HCT116 (cell line): ENCODE data around the gene ZNF860. TPM values are rescaled to one million over a fixed set of nuclear protein-coding genes. Genes with fewer than 3 reads are reported as not detected.

Experiments used
- ATAC-seq: fragments of 200-7000 bp; cut with Tn5 transposase; 2 replicates; pipeline ENCODE4 v1.9.1; 2020; ENCODE audit warnings: mild to moderate bottlenecking, moderate library complexity
- BruUV-seq: library from RNA; stranded (reverse); fragments of 400-500 nt; replicated peaks from 2 replicates; lab custom pipeline; 2021; lab: Mats Ljungman, UMichigan
- CTCF ChIA-PET: fragments of 300-600 bp; sonication (Branson Sonifier 250); formaldehyde crosslinking; loops from one replicate; lab custom pipeline; 2021; ENCODE audit warnings: antibody characterized with exemption; lab: Charles Lee
- POLR2A ChIA-PET: fragments of 300-600, 350-600 bp; sonication (Branson Sonifier 250); formaldehyde crosslinking; loops from one replicate; lab custom pipeline; 2021; ENCODE audit warnings: antibody characterized with exemption; lab: Charles Lee
- RAD21 ChIA-PET, 2 experiments: fragments of 300-600 bp; sonication (Branson Sonifier 250); formaldehyde crosslinking; loops; one replicate each; lab custom pipeline; 2023; ENCODE audit warnings: low total read pairs in 2 of 2; ENCODE audit not compliant: uncharacterized antibody in 2 of 2, unreplicated experiment in 2 of 2, low non-redundant PET in 1 of 2; lab: Charles Lee
- DNase-seq: peaks from one replicate; pipeline ENCODE4 v3.0.0-alpha.2; 2010; ENCODE audit warnings: low read depth, low spot score
- H2AFZ ChIP-seq: fragments of 200-600 bp; shearing (Covaris generic), sonication (generic); 2 replicates; pipeline ENCODE4 v1.6.1; 2017; ENCODE audit warnings: low read depth, mixed run types, mixed read lengths, antibody characterized with exemption, low read length; ENCODE audit not compliant: poor library complexity, severe bottlenecking
- H3K27ac ChIP-seq: 2 replicates; pipeline ENCODE4 v1.5.1; 2012; ENCODE audit warnings: low read depth, low read length
- H3K27me3 ChIP-seq: fragments of 200-600 bp; sonication (generic); 2 replicates; pipeline ENCODE4 v1.6.1; 2016; ENCODE audit warnings: mixed run types, low read length, mixed read lengths; ENCODE audit not compliant: insufficient read depth
- H3K36me3 ChIP-seq, 2 experiments: fragments of 200-500 bp in 1 of 2; fragments of 200-600 bp in 1 of 2; sonication (Bioruptor generic) in 1 of 2; sonication (generic) in 1 of 2; 2 replicates each; pipeline versions ENCODE4 v1.5.1 to v1.6.1; 2014 to 2016; ENCODE audit warnings: low read length in 2 of 2, inconsistent platforms in 1 of 2, mixed read lengths in 1 of 2, mixed run types in 1 of 2; ENCODE audit not compliant: insufficient read depth in 2 of 2, control insufficient read depth in 1 of 2
- H3K4me1 ChIP-seq, 2 experiments: fragments of 200-600 bp in 1 of 2; sonication (generic) in 1 of 2; 2 replicates each; pipeline versions ENCODE4 v1.5.1 to v1.6.1; 2012 to 2017; ENCODE audit warnings: low read length in 2 of 2, inconsistent platforms in 1 of 2, mild to moderate bottlenecking in 1 of 2, mixed read lengths in 1 of 2, mixed run types in 1 of 2, moderate library complexity in 1 of 2; ENCODE audit not compliant: insufficient read depth in 2 of 2, control insufficient read depth in 1 of 2
- H3K4me2 ChIP-seq: fragments of 200-600 bp; sonication (generic); 2 replicates; pipeline ENCODE4 v1.6.1; 2017; ENCODE audit warnings: mixed run types, low read length, mixed read lengths
- H3K4me3 ChIP-seq, 2 experiments: fragments of 200-600 bp in 1 of 2; sonication (generic) in 1 of 2; replicated peaks in 1 of 2; 2 replicates each; pipeline ENCODE4 v1.5.1; 2011 to 2016; ENCODE audit warnings: low read length in 2 of 2, control low read depth in 1 of 2, low read depth in 1 of 2, mild to moderate bottlenecking in 1 of 2, mixed read lengths in 1 of 2, mixed run types in 1 of 2
- H3K79me2 ChIP-seq: fragments of 200-600 bp; sonication (generic); 2 replicates; pipeline ENCODE4 v1.6.1; 2017; ENCODE audit warnings: mild to moderate bottlenecking, mixed run types, low read length, moderate library complexity, mixed read lengths; ENCODE audit not compliant: insufficient read depth
- H3K9ac ChIP-seq: fragments of 200-600 bp; sonication (generic); 2 replicates; pipeline ENCODE4 v1.6.1; 2016; ENCODE audit warnings: low read length, mixed read lengths
- H3K9me2 ChIP-seq: fragments of 200-600 bp; sonication (generic), shearing (Covaris generic); 2 replicates; pipeline ENCODE4 v1.6.1; 2017; ENCODE audit warnings: mixed run types, mild to moderate bottlenecking, moderate library complexity; ENCODE audit not compliant: insufficient read depth
- H3K9me3 ChIP-seq, 2 experiments: fragments of 200-500 bp in 1 of 2; fragments of 200-600 bp in 1 of 2; sonication (Bioruptor generic) in 1 of 2; sonication (generic) in 1 of 2; 2 replicates each; pipeline ENCODE4 v1.6.1; 2014 to 2017; ENCODE audit warnings: low read length in 2 of 2, mixed read lengths in 2 of 2, inconsistent platforms in 1 of 2, low read depth in 1 of 2, mild to moderate bottlenecking in 1 of 2, mixed run types in 1 of 2, moderate library complexity in 1 of 2; ENCODE audit not compliant: control insufficient read depth in 1 of 2, insufficient read depth in 1 of 2
- H4K20me1 ChIP-seq: fragments of 200-600 bp; sonication (generic), shearing (Covaris generic); 2 replicates; pipeline ENCODE4 v1.6.1; 2017; ENCODE audit warnings: mixed run types, mild to moderate bottlenecking, moderate library complexity; ENCODE audit not compliant: insufficient read depth
- CBX3 ChIP-seq: IDR thresholded peaks from 2 replicates; pipeline ENCODE4 v1.6.1; 2012; ENCODE audit warnings: low read depth
- CEBPB ChIP-seq: IDR thresholded peaks from 2 replicates; pipeline ENCODE4 v1.6.1; 2012; ENCODE audit warnings: low read depth
- EGR1 ChIP-seq: IDR thresholded peaks from 2 replicates; pipeline ENCODE4 v1.6.1; 2012; ENCODE audit warnings: low read depth
- EZH2 ChIP-seq: fragments of 200-600 bp; sonication (generic); IDR thresholded peaks from 2 replicates; pipeline ENCODE4 v1.6.1; 2017; ENCODE audit warnings: antibody characterized with exemption, mixed run types
- FOSL1 ChIP-seq: IDR thresholded peaks from 2 replicates; pipeline ENCODE4 v1.6.1; 2012; ENCODE audit warnings: low read depth
- POLR2A ChIP-seq: IDR thresholded peaks from 2 replicates; pipeline ENCODE4 v1.7.0; 2011; ENCODE audit warnings: borderline replicate concordance; ENCODE audit not compliant: insufficient read depth, insufficient read length; ENCODE audit errors: extremely low read depth
- SIN3A ChIP-seq: IDR thresholded peaks from 2 replicates; pipeline ENCODE4 v1.6.1; 2012; ENCODE audit warnings: low read depth
- SP1 ChIP-seq: IDR thresholded peaks from 2 replicates; pipeline ENCODE4 v1.6.1; 2012; ENCODE audit warnings: low read depth
- SRF ChIP-seq: IDR thresholded peaks from 2 replicates; pipeline ENCODE4 v1.6.1; 2012; ENCODE audit warnings: low read depth
- TCF7L2 ChIP-seq: IDR thresholded peaks from 2 replicates; pipeline ENCODE4 v1.7.0; 2011; ENCODE audit warnings: borderline replicate concordance, inconsistent platforms; ENCODE audit not compliant: insufficient read depth, insufficient read length; ENCODE audit errors: extremely low read depth
- YY1 ChIP-seq: IDR thresholded peaks from 2 replicates; pipeline ENCODE4 v1.6.1; 2011; ENCODE audit warnings: low read length, low read depth, moderate library complexity, mild to moderate bottlenecking; ENCODE audit not compliant: insufficient replicate concordance; ENCODE audit errors: extremely low read depth
- ZFX ChIP-seq: fragments of 450-650 bp; IDR thresholded peaks from 2 replicates; pipeline ENCODE4 v1.6.1; 2017
- ZNF274 ChIP-seq: fragments of 200-500 bp; sonication (Bioruptor generic); IDR thresholded peaks from 2 replicates; pipeline ENCODE4 v1.6.1; 2014; ENCODE audit warnings: mild to moderate bottlenecking, low read depth, low read length, inconsistent platforms
- intact Hi-C: fragments of 100-400 bp; cut with micrococcal nuclease; formaldehyde crosslinking; loops from 2 replicates; pipeline ENCODE4 v1.10.0; 2022
- total RNA-seq: library from RNA; stranded (reverse); gene quantifications from one replicate; pipeline ENCODE4 v1.2.1, GENCODE V29; 2021; ENCODE audit not compliant: unreplicated experiment
- TF ChIP-seq, protein P1 (sequence below), 3 experiments: fragments of 200-600 bp in 1 of 3; sonication (generic) in 1 of 3; IDR thresholded peaks in 2 of 3; conservative IDR thresholded peaks in 1 of 3; 2 replicates each; pipeline ENCODE4 v1.5.1; 2012 to 2017; ENCODE audit warnings: low read depth in 2 of 3, low read length in 2 of 3, antibody characterized with exemption in 1 of 3, borderline replicate concordance in 1 of 3, control low read depth in 1 of 3, mild to moderate bottlenecking in 1 of 3, mixed read lengths in 1 of 3, mixed run types in 1 of 3, moderate library complexity in 1 of 3; ENCODE audit not compliant: insufficient read depth in 1 of 3
- TF ChIP-seq, protein P2 (sequence below): IDR thresholded peaks from 2 replicates; pipeline ENCODE4 v1.6.1; 2012

Gene ZNF860
- total RNA-seq, 1 experiment from 2014 or later: 2.9 TPM

DNA sequence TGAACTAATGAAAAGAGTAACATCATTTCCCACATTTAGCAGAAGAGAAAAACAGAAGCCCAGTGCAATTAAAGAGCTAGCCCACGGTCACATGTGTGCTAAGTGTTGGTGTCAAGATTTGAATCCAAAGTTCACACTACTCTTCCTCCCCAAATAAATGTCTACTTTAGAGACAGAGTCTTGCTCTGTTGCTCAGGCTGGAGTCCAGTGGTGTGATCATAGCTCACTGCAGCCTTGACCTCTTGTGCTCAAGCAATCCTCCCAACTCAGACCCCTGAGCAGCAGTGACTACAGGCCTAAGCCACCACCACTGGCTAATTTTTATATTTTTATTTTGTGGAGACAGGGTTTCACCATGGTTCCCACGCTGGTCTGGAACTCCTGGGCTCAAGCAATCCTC, 5.2 kb upstream of the ZNF860 start:
- no peaks in the 10 kb centered on the region for H3K9me3 ChIP-seq
- no peaks in the 10 kb centered on the region for H3K36me3 ChIP-seq
- no peak for DNase-seq
- ChIA-PET CTCF (no interaction called here), POLR2A (no interaction called here), RAD21 (no interaction called here)
- no peak for ATAC-seq
- H3K9ac ChIP-seq: no peak overlapping the region
- H4K20me1 ChIP-seq: no peaks in the 10 kb centered on the region
- H3K79me2 ChIP-seq: peaks cover 56% of the 10 kb centered on the region
- H3K27ac ChIP-seq: no peak overlapping the region
- H3K9me2 ChIP-seq: no peaks in the 10 kb centered on the region
- BruUV-seq: no TSS peak
- H2AFZ ChIP-seq: no peak overlapping the region
- TF ChIP-seq FOSL1 (no peak), SRF (no peak), POLR2A (no peak), CEBPB (no peak), YY1 (no peak), SIN3A (no peak), CBX3 (no peak), EZH2 (no peak), TCF7L2 (no peak), ZNF274 (no peak), EGR1 (no peak), ZFX (no peak), SP1 (no peak)
- TF ChIP-seq, protein P1, sequence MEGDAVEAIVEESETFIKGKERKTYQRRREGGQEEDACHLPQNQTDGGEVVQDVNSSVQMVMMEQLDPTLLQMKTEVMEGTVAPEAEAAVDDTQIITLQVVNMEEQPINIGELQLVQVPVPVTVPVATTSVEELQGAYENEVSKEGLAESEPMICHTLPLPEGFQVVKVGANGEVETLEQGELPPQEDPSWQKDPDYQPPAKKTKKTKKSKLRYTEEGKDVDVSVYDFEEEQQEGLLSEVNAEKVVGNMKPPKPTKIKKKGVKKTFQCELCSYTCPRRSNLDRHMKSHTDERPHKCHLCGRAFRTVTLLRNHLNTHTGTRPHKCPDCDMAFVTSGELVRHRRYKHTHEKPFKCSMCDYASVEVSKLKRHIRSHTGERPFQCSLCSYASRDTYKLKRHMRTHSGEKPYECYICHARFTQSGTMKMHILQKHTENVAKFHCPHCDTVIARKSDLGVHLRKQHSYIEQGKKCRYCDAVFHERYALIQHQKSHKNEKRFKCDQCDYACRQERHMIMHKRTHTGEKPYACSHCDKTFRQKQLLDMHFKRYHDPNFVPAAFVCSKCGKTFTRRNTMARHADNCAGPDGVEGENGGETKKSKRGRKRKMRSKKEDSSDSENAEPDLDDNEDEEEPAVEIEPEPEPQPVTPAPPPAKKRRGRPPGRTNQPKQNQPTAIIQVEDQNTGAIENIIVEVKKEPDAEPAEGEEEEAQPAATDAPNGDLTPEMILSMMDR (IDR thresholded peaks at IDR 0.05 in 2 of 3, conservative IDR thresholded peaks at IDR 0.05 in 1 of 3; ENCODE audit: borderline replicate concordance in 1 of 3, insufficient read depth in 1 of 3, low read depth in 2 of 3, low read length in 2 of 3): no peak
- TF ChIP-seq, protein P2, sequence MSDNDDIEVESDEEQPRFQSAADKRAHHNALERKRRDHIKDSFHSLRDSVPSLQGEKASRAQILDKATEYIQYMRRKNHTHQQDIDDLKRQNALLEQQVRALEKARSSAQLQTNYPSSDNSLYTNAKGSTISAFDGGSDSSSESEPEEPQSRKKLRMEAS: no peak
- peaks cover 10 to 18% of the 10 kb centered on the region in 2 experiments; a peak in 3 of 4 replicates for H3K4me1 ChIP-seq
- H3K4me3 ChIP-seq: no peak overlapping the region
- intact Hi-C loops: no loop called here
- H3K4me2 ChIP-seq: no peak overlapping the region
- no peaks in the 10 kb centered on the region for H3K27me3 ChIP-seq
